COR-L47 (cell line): Measurements from ENCODE around the gene FHIT.

Experiments used
- DNase-seq: peaks from one replicate; lab custom pipeline; 2025; lab: John Stamatoyannopoulos, UW

FHIT gene

DNA sequence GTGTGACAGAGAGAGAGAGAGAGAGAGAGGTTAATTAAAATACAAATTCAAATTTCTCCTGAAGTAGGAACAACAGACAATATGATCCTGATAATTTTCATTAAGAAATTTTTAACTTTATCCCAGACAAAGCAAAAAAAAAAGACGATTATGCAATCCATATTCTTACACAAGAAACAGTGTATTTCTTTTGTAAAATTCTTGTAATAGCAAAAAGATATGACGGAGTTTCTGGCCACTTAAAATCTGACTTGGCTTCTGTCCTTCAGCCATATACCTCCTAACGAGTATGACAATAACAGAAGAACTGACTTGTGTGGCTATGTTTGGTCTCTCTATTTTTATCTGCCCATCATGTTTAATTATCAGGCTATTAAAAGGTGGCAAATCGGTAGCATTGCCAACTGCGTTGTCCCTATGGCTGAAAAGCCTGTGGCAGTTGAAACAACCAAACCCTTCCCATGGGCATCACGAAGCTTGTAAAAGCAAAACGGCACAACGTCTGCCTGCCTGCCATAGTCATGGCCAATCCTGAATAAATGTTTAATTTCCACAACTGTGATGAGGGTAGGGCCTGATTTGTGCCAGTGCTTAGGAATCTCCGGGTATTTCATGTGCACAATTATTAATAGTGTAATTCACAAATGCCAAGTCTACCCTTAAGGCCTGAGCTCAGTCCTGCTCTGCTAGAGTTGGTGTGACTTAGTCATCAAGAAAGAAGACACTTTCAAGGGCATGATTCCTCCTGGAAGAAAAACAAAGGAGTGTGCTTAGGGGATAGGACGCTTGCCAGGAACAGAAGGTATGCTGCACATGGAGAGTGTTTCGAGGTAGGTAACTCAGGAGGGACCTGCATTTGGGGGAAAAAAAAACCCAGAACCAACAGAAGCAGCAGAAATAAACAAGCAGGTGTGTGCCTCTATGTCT is 1090.2 kb downstream of the FHIT start:
- no peak for DNase-seq

DNA sequence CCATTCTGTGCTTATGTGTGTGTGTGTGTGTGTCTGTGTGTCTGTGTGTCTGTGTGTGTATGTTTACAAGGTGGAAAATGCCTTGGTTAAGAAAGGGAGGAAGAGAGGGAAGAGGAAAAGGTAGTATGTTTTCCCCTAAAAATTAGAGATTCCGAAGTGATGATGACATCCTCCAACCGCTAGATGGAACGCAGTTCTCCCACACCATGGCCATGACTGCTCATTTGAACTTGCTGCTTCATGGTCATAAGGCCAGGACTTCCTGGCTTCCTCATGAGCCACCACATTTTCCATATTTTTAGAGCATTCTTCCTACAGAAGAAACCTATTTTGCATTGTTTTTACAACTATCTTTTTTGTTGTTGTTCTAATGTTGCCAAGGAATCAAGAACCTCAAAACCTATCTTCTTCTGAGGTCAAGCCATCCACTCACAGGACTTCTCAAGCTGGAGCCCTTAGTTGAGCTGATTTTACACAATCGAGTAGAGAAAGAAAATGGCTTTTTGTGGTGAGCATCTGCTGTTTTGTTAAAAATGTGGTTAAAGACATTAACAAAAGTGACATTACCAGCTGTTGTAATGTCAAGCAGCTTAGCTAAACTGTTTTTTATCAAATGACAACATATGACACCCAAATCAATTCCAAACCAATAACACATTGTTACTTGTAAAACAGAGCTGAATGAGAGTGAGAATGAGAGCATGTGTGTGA is 1091.0 kb downstream of the FHIT start:
- DNase-seq = no peak

DNA sequence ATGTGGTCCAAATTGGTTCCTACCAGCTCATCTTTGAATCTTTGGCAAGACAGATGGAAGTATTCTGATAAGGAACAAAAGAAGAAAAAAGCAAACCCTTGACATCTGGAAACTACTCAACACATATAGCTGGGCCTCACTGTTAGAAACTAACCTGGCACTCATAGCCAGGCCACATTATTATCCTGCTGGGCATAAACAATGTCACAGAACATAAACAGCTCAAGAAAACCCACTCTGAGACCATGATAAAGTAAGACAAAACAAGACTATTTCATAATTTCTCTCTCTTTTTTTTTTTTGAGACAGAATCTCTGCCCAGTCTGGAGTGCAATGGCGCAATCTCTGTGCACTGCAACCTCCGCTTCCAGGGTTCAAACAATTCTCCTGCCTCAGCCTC is 1093.2 kb downstream of the FHIT start:
- no peak for DNase-seq

DNA sequence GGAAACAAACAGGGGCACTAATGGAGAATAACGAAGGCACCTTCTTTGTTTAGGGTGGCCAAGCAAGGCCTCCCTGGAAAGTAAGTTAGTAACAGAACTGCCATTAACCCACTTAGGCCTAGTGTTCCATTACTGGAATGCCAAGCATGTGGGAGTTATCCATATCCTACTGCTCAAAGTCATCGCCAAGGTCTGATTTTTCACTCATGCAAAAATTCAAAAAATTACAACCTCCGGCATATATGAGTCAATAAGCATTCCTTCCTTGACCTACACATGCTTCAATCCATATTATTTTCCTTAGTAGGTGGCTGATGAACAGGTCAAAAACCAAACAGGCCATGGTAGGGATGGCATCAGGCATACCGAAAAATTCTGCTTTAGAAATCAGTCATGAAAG is 1097.2 kb downstream of the FHIT start:
- DNase-seq = no peak

DNA sequence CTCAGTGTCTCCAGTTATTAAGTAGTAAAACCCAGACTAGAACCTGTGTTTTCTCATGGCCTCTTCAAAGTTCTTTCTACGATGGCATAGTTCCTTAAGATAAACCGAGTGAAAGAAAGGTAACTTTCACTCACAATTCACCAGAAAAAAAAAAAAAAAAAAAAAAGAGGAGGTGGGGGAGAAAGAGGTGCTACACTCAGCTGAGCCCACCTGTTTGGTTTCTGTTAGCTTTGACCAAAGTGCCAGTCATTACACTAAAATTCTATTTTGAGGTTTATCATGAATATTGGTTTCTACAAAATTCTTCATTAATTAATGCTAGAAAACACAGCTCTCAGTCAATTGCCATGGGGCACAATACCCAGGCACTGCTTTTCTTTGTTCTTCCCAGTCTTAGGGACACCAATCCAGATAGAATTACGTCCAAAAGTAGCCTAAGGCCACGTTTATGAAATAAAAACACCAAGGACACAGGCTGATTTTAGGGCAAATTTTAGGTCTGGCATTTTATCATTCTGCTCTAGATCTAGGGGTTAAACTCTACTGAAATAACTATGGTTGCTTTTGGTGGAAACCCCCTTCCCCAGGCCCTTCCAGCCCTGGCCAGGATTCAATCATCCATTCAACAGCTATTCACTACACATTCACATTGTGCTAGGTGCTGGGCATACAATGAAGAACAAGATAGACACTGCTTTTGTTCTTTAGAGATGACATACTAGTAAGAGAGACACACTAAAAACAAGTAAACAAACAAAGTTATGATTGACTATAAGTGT is 1097.8 kb downstream of the FHIT start:
- no peak for DNase-seq

DNA sequence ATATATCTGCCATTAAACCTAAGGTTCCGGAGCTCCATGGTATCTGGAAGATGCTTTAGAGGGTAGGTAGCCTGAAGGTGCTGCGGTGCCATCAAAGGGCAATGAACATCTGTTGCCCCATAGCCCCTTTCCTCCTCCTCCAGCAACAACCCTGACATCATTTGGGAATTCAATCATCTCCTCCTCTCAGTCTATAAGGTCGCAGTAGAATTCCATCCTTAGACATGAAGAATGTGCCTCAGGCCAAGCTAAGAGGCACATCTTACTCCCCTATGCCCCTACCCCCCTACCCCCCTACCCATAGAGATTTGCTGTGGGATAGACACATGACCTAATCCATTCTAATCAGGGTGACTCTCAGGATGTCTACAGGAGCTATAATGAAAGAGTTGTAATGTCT is 1101.8 kb downstream of the FHIT start:
- DNase-seq = no peak

DNA sequence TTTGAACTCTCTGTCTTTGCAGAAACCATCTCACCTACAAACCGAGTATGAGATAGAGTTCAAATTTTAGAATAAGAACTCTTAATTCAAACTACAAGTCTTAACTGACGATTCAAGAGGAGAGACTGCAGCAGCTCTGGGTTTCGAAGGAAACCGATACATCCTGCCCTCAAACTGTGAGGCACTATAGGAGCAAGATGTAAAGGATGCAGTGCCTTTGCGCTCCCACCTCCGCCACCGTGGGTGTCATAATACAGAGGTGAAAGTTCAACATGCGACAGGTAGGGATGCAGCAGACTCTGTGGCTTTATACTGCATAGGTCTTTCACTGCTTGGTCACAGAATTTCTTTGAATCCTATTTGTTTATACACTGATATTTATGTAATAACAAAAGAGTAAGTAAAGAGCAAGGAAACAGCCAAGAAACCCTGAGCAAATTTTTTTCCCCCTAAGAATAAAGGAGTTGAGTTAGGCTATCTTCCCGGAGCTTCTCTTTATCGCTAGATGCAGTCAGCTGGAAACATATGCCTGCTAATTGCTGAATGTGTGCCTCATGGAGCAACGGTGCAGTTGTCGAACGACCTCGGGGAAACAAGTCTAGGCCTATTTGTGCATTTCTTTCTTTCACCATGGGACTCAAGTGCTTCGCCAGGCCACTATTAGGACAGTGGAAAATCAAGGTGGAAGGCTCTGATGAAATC is 1103.9 kb downstream of the FHIT start:
- DNase-seq = no peak

DNA sequence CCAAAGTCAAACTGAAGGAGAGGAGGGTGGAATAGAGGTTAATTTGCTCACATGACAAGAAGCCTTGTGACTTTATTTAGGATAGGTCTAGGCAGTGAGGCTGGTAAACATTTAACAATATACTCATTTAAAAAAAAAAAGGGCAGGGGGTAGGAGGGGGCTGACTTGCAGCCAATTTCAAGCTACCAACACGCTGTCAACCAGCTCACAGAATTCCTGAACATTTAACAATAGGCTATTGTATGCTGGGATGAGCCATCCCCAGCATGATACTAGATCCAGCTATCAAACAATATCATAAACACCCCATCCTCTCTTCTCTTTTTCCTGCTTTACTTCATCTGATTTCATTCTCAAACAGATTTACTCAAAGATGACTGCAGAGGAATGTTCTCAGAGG is 1105.1 kb downstream of the FHIT start:
- DNase-seq = no peak

DNA sequence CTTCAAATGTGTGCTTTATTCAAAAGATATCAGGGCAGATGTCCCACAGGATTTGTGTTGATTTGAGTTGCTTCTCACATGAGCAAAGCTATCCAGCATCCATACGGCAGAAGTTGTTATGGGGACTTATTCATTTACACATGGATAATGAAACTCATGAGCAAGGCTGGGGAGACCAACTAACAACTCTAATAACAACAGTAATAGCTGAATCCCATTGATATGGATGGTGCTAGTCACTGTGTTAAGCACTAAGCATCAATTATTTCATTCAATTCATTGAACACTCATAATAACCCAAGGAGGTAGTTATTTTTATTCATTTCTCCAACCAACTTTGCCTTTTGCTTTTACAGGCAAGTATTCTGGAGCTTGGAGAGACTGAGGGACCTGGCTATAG is 1107.2 kb downstream of the FHIT start:
- no peak for DNase-seq

DNA sequence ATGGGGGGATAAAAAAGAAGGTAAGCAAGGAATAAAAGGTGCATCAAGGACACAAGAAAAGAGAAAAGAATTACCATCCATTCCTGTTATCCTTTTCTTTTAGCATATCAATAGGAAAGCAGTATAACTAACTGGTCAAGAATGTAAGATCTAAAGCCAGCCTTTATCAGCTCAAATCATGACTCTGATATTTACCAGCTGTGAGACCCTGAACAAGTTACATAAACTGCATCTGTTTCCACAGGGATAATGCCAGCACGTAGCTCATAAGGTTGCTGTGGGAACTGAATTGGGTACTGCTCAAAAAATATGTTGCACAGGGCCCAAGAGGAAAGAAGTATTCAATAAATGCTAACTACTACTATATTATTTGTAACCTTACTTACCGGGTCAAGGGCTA is 1109.2 kb downstream of the FHIT start:
- no peak for DNase-seq

GRCh38 chr3:60140160-60140559 is 1111.1 kb downstream of the FHIT start:
- DNase-seq = no peak

DNA sequence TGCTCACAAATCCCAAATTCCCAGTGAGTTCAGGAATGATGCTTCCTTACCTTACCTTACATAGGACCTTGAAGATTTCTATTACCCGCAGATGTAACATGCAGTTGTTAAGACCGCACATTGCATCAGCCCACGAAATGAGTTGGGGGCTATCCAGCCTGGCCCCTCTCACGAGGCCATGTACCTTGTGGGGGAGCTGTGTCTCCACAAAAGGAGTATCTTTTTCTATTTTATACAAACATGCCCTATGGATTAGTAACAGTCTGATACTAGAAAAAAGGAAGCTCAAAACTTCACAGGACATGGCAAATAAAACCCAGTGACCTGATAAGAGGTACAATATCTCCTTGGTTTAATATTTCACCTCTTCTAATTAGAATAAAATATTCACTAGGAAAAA is 1114.7 kb downstream of the FHIT start:
- no peak for DNase-seq

- DNase-seq = no peak
Measured at GRCh38 chr3:60135474-60135873, 1115.8 kb downstream of the FHIT start.

GRCh38 chr3:60133269-60134162 is 1117.7 kb downstream of the FHIT start:
- no peak for DNase-seq

DNA sequence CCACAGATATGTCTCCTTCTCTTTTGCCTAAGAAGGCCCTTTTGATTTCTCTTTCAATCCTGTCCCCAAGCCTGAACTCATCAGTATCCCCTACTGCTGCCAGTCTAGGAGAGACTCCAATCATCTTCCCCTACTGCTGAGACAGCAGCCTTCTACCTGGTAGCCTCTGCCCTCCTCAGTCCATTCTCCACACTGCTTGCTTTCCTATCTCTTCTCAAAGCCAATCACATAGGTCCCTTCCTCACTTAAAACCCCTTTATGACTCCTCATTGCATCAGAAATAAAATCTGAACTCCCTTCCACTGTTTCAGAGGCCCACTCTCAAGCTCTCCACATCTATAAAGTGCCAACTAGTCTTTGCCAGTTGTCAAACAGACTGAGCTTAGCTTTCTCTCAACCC is 1119.6 kb downstream of the FHIT start:
- no peak for DNase-seq

- no peak for DNase-seq
Measured at GRCh38 chr3:60126511-60127304, 1124.5 kb downstream of the FHIT start.

- DNase-seq = no peak
Measured at GRCh38 chr3:60125686-60126085, 1125.6 kb downstream of the FHIT start.

- no peak for DNase-seq
Measured at GRCh38 chr3:60120245-60120644, 1131.0 kb downstream of the FHIT start.

DNA sequence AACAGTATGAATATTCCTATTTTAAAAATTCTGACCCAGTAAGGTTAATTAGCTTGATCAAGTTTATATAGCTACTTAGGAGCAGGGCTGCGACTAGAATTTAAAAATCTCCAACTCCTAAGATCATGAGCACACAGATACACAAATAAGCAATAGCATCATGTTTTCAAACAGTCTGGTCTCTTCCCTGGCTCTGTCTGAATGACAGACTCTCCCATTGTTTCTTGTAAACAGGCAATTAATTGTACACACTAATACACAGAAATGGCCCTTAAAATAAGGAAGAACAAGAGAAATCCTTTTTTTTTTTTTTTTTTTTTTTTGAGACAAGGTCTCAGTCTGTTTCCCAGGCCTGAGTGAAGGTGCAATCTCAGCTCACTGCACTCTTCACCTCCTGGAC is 1137.1 kb downstream of the FHIT start:
- DNase-seq = no peak

DNA sequence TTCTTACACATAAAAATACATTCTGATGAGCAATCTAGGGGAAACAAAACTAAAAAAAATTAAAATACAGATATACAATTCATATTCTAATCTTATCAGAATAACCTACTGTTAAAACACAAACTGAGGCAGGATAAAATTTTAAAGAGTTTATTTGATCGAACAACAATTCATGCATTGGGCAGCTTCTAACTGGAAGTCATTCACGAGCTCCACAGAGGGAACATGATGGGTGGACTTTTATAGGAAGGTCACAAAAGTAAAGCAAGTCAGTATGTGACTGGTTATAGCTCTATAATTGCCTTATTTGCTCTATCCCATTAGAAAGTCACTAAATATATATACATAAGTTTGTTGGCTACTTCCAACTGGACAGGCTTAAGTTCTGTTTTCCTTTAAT is 1144.0 kb downstream of the FHIT start:
- no peak for DNase-seq
